ENCODE data around the gene PRPH2. TPM values are rescaled to one million over a fixed set of nuclear protein-coding genes. Genes with fewer than 3 reads are reported as not detected.
"Not testable (repeated sequence)": the region's sequence is repeated elsewhere in the genome, so short reads cannot be mapped to it uniquely, and the experiment has no call there.

Gene PRPH2
- total RNA-seq, 2 experiments from 2014 or later = not detected

DNA sequence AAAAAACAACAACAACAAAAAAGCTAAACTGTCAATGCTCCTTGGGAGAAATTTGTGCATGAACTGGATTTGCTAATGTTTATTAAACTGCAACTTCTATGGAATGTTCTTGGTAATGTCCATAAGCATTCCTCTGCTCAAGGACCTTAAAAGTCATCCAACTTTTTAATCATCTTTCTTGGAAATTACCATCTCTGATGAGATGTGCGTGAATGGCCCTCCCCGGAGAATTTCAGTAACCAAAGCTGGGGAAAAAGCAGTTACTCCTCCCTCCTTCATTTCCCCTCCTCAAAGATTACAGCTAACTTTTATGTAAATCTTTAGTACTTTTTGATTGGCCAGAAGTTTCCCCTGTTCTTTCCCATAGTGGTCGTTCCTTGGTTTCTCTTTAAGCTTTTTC is 18.3 kb upstream of the PRPH2 start:
- Mint-ChIP-seq H3K36me3 (ENCODE audit: low read depth) (peaks cover 10% of the 10 kb centered on the region), H3K4me3 (no peak overlapping the region), H3K27me3 (no peaks in the 10 kb centered on the region), H3K27ac (no peak overlapping the region), H3K4me1 (peaks cover 8% of the 10 kb centered on the region), H3K9me3 (ENCODE audit: low read depth) (peaks cover 6% of the 10 kb centered on the region)
- ATAC-seq = no peak
- intact Hi-C loops (cut with DNase I, micrococcal nuclease) = no loop called here
- no peak for DNase-seq
- ChIA-PET CTCF (interaction anchor here (0.8 to 4.1 kb wide), 4 partner anchors 14 to 160 kb away, joined by 3 to 15 read pairs (median 3); no protein-coding TSS in a partner anchor), POLR2A (no interaction called here)

DNA sequence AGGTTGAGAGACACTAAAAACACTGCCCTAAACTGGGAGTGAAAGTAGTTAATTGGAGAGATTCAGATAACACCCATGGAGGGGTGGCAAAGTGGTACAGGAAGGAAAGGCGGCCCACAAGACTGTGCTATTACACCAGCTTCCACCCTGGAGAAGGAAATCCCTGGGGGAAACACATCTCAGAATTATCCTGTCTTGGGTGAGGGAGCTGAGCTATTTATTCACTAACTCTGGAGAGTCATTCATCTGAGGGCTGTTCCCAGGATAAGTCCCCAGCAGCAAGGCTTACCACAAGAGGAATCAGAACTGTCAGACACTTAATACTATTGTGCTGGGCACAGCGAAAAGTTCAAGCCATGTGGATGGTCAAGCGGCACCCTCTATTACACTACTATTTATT is 13.6 kb upstream of the PRPH2 start:
- no peak for DNase-seq
- ChIA-PET POLR2A (no interaction called here), CTCF (interaction anchor here (1.1 kb wide), 1 partner anchor 10 kb away, joined by 7 read pairs; no protein-coding TSS in a partner anchor)
- H3K4me1 Mint-ChIP-seq = no peaks in the 10 kb centered on the region
- H3K36me3 Mint-ChIP-seq (ENCODE audit: low read depth) = no peaks in the 10 kb centered on the region
- no peak overlapping the region for H3K4me3 Mint-ChIP-seq
- intact Hi-C loops (cut with DNase I, micrococcal nuclease) = no loop called here
- no peaks in the 10 kb centered on the region for H3K9me3 Mint-ChIP-seq (ENCODE audit: low read depth)
- no peak overlapping the region for H3K27ac Mint-ChIP-seq
- ATAC-seq = no peak
- no peaks in the 10 kb centered on the region for H3K27me3 Mint-ChIP-seq

- POLR2A ChIA-PET; intact Hi-C loops (cut with DNase I, micrococcal nuclease); H3K9me3 Mint-ChIP-seq (ENCODE audit: low read depth); H3K4me1 Mint-ChIP-seq; H3K4me3 Mint-ChIP-seq; ATAC-seq; H3K27ac Mint-ChIP-seq; H3K27me3 Mint-ChIP-seq; H3K36me3 Mint-ChIP-seq (ENCODE audit: low read depth); DNase-seq: not testable (repeated sequence)
- CTCF ChIA-PET = interaction anchor here (0.6 to 1.3 kb wide), 2 partner anchors 8 to 275 kb away, joined by 3 to 4 read pairs; no protein-coding TSS in a partner anchor
Measured at GRCh38 chr6:42733867-42734481, 11.6 kb upstream of the PRPH2 start.

DNA sequence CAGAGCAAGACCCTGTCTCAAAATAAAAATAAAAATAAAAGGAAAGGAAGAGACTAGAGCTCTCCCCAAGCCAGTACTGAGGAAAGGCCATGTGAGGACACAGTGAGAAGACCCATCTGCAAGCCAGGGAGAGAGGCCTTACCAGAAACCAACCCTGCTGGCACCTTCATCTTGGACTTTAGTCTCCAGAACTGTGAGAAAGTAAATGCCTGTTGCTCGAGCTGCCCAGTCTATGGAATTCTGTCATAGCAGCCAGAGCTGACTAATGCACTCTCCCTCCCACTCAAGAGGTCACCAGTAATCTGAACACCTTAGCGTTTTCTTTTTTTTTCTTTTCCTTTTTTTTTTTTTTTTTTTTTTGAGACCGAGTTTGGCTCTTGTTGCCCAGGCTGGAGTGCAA is 7.3 kb upstream of the PRPH2 start:
- intact Hi-C loops (cut with DNase I, micrococcal nuclease) = no loop called here
- no peak overlapping the region for H3K4me3 Mint-ChIP-seq
- peaks cover 19% of the 10 kb centered on the region for H3K4me1 Mint-ChIP-seq
- H3K36me3 Mint-ChIP-seq (ENCODE audit: low read depth) = no peaks in the 10 kb centered on the region
- ATAC-seq (no peak), DNase-seq (no peak)
- CTCF ChIA-PET = interaction anchor here (0.5 to 1.8 kb wide), 6 partner anchors 17 to 150 kb away, joined by 3 to 13 read pairs (median 4); partner anchors contain the start of gene RPL7L1
- H3K27me3 Mint-ChIP-seq = no peaks in the 10 kb centered on the region
- POLR2A ChIA-PET = interaction anchor here (0.6 kb wide), 1 partner anchor 59 kb away, joined by 4 read pairs; no protein-coding TSS in a partner anchor
- H3K9me3 Mint-ChIP-seq (ENCODE audit: low read depth) = no peaks in the 10 kb centered on the region
- H3K27ac Mint-ChIP-seq = no peak overlapping the region

DNA sequence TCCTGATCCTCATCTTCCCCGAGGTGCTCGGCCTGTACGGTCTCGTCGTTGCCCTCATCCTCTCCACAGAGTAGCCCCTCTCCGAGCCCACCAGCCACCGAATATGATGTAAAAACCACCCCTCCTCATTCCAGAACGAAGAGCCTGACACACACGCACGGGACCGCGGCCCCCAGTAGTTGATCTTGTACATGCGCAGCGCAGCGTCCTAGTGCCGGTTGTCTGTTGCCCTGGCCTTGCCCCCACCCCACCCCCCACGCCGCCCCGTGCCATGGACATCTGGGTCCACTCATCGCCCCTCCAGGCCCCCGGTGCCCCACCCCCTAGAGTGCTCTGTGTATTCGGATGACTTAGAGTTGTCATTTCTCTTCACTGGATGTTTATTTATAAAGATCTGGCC is 5.2 kb upstream of the PRPH2 start:
- no peaks in the 10 kb centered on the region for H3K27me3 Mint-ChIP-seq
- intact Hi-C loops (cut with DNase I, micrococcal nuclease) = loop anchor here in 1 of 2 experiments (2.0 kb wide), 1 partner anchor 171 kb away; no protein-coding TSS in a partner anchor
- DNase-seq (no peak), ATAC-seq (no peak)
- H3K9me3 Mint-ChIP-seq (ENCODE audit: low read depth) = no peaks in the 10 kb centered on the region
- CTCF ChIA-PET = interaction anchor here (0.6 to 4.5 kb wide), 19 partner anchors 10 to 169 kb away, joined by 3 to 54 read pairs (median 6); partner anchors contain the start of gene TBCC
- H3K4me1 Mint-ChIP-seq = peaks cover 19% of the 10 kb centered on the region
- no peaks in the 10 kb centered on the region for H3K36me3 Mint-ChIP-seq (ENCODE audit: low read depth)
- POLR2A ChIA-PET = interaction anchor here (0.5 to 2.6 kb wide), 4 partner anchors 18 to 152 kb away, joined by 3 to 12 read pairs (median 4); partner anchors contain the start of genes RPL7L1 and TBCC
- H3K27ac Mint-ChIP-seq = peak overlapping the region; percentile 95
- peak overlapping the region; percentile 69 for H3K4me3 Mint-ChIP-seq

DNA sequence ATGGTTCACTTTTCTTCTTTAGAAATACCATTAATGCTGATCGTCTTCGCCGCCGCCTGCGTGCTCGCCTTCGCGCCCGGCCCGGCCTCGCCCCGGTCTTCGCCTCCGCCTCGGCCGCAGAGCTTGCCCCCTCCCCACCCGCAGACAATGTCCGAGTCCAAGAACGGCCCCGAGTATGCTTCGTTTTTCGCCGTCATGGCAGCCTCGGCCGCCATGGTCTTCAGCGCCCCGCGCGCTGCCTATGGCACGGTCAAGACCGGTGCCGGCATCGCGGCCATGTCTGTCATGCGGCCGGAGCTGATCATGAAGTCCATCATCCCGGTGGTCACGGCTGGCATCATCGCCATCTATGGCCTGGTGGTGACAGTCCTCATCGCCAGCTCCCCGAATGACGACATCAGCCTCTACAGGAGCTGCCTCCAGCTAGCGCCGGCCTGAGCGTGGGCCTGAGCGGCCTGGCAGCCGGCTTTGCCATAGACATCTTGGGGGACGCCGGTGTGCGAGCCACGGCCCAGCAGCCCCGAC is 4.8 kb upstream of the PRPH2 start:
- Mint-ChIP-seq H3K9me3 (ENCODE audit: low read depth) (no peaks in the 10 kb centered on the region), H3K4me1 (peaks cover 19% of the 10 kb centered on the region), H3K4me3 (peak overlapping the region; percentile 69), H3K27ac (peak overlapping the region; percentile 95), H3K36me3 (ENCODE audit: low read depth) (no peaks in the 10 kb centered on the region), H3K27me3 (no peaks in the 10 kb centered on the region)
- ATAC-seq (peak; percentile 2), DNase-seq (peak; percentile 21)
- intact Hi-C loops (cut with DNase I, micrococcal nuclease) = loop anchor here in 1 of 2 experiments (2.0 kb wide), 1 partner anchor 172 kb away; no protein-coding TSS in a partner anchor
- POLR2A ChIA-PET = interaction anchor here (0.5 to 2.6 kb wide), 5 partner anchors 19 to 158 kb away, joined by 3 to 12 read pairs (median 4); partner anchors contain the start of genes RPL7L1 and TBCC
- CTCF ChIA-PET = interaction anchor here (0.6 to 4.5 kb wide), 34 partner anchors 7 to 648 kb away, joined by 3 to 54 read pairs (median 5); partner anchors contain the start of genes RPL7L1 and TBCC

DNA sequence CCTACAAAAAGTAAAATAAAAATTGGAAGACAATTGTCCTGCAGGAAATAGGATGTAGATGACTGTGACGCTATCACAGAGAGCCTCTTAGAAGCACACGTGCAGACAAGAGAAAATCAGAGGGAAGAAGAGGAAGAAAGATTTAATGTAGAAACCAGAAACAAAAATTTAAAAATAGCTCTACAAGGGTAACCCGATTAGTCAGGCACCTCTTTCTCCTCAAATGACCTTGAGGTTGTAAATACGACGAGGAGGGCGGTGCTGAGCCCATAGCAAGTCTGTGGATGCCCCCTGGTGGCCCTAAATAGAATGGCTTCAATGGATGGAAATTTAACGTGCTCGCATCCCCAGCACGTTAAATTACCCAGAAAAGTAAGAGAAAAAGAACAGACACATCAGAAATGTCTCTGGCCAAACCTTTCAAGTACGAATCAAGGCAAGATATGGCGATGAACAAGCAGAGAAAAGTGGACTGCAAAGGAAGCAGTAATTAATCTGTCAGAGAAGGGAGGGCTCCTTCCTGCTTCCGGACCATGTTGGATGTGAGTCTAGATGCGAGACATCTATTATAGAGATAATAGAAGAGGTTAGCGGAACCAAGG is 4.2 kb upstream of the PRPH2 start:
- Mint-ChIP-seq H3K36me3 (ENCODE audit: low read depth) (no peaks in the 10 kb centered on the region), H3K4me3 (peak overlapping the region; percentile 69), H3K27ac (peak overlapping the region; percentile 95), H3K27me3 (no peaks in the 10 kb centered on the region), H3K4me1 (peaks cover 19% of the 10 kb centered on the region), H3K9me3 (ENCODE audit: low read depth) (no peaks in the 10 kb centered on the region)
- ATAC-seq (peak; percentile 98), DNase-seq (peak; percentile 85)
- intact Hi-C loops (cut with DNase I, micrococcal nuclease) = loop anchor here (1.0 to 2.0 kb wide), 6 partner anchors 20 to 173 kb away; partner anchors contain the start of genes TBCC (in 2 of the 2) and RPL7L1 (in 1 of the 2)
- ChIA-PET POLR2A (interaction anchor here (0.6 to 2.6 kb wide), 4 partner anchors 19 to 159 kb away, joined by 3 to 12 read pairs (median 4); partner anchors contain the start of gene TBCC), CTCF (interaction anchor here (0.6 to 4.5 kb wide), 53 partner anchors 8 to 994 kb away, joined by 3 to 54 read pairs (median 4); partner anchors contain the start of genes RPL7L1 and TBCC)

GRCh38 chr6:42726026-42726425 is 3.6 kb upstream of the PRPH2 start:
- Mint-ChIP-seq H3K9me3 (ENCODE audit: low read depth) (no peaks in the 10 kb centered on the region), H3K27me3 (no peaks in the 10 kb centered on the region), H3K4me1 (peaks cover 19% of the 10 kb centered on the region), H3K27ac (peak overlapping the region; percentile 95), H3K4me3 (peak overlapping the region; percentile 69), H3K36me3 (ENCODE audit: low read depth) (no peaks in the 10 kb centered on the region)
- no peak for ATAC-seq
- ChIA-PET CTCF (interaction anchor here (0.5 to 4.5 kb wide), 52 partner anchors 8 to 994 kb away, joined by 3 to 54 read pairs (median 4); partner anchors contain the start of genes RPL7L1 and TBCC), POLR2A (interaction anchor here (0.6 to 2.6 kb wide), 5 partner anchors 20 to 159 kb away, joined by 3 to 12 read pairs (median 5); partner anchors contain the start of gene TBCC)
- intact Hi-C loops (cut with DNase I, micrococcal nuclease) = loop anchor here (1.0 to 2.0 kb wide), 6 partner anchors 20 to 173 kb away; partner anchors contain the start of genes TBCC (in 2 of the 2) and RPL7L1 (in 1 of the 2)
- DNase-seq = no peak

DNA sequence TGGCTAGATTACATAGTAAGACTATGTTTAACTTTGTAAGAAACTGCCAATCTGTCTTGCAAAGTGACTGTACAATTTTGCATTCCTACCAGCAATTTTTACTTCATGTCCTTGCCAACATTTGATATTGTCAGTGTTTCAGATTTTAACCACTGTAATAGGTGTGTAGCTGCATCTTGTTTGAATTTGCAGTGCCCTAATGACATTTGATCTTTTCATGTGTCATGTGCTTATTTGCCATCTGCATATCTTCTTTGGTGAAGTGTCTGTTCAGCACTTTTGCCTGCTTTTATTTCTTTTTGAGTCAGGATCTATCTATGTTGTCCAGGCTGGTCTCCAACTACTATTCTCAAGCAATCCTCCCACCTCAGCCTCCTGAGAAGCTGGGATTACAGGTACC is 2.4 kb upstream of the PRPH2 start:
- Mint-ChIP-seq H3K4me3 (no peak overlapping the region), H3K36me3 (ENCODE audit: low read depth) (no peaks in the 10 kb centered on the region), H3K27me3 (no peaks in the 10 kb centered on the region), H3K27ac (no peak overlapping the region), H3K9me3 (ENCODE audit: low read depth) (no peaks in the 10 kb centered on the region), H3K4me1 (peaks cover 19% of the 10 kb centered on the region)
- ATAC-seq (no peak), DNase-seq (no peak)
- POLR2A ChIA-PET = no interaction called here
- intact Hi-C loops (cut with DNase I, micrococcal nuclease) = loop anchor here in 1 of 2 experiments (2.0 kb wide), 1 partner anchor 508 kb away; the partner anchor contains the start of gene MRPS10
- CTCF ChIA-PET = interaction anchor here (0.6 to 4.5 kb wide), 6 partner anchors 22 to 165 kb away, joined by 3 to 54 read pairs (median 5); no protein-coding TSS in a partner anchor

DNA sequence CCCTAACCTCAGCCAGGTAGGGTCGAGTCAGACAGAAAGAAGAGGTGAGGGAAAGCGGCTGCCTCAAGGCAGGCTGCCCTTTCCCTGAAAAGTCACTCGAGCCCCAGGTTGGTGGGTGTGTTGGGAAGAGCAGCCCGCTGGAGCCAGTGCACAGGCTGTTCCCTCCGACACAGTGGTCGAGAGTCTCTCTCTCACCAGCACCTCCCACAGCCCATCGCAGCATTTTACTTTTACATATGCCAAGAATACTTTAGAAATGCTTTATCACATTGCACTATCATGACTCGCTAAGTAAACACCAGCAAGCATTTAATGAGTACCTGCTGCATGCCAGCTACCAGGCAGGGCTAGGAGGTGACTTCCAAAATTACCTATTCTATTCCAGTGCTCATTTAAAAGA is 1.7 kb downstream of the PRPH2 start:
- CTCF ChIA-PET = no interaction called here
- H3K4me3 Mint-ChIP-seq = no peak overlapping the region
- POLR2A ChIA-PET = no interaction called here
- H3K27me3 Mint-ChIP-seq = no peaks in the 10 kb centered on the region
- ATAC-seq = no peak
- DNase-seq = no peak
- H3K4me1 Mint-ChIP-seq = peaks cover under 1% of the 10 kb centered on the region
- no peaks in the 10 kb centered on the region for H3K9me3 Mint-ChIP-seq (ENCODE audit: low read depth)
- H3K36me3 Mint-ChIP-seq (ENCODE audit: low read depth) = no peaks in the 10 kb centered on the region
- intact Hi-C loops (cut with DNase I, micrococcal nuclease) = no loop called here
- no peak overlapping the region for H3K27ac Mint-ChIP-seq

- H3K9me3 Mint-ChIP-seq (ENCODE audit: low read depth) = peaks cover 5% of the 10 kb centered on the region
- H3K27me3 Mint-ChIP-seq = peaks cover 2% of the 10 kb centered on the region
- no peaks in the 10 kb centered on the region for H3K36me3 Mint-ChIP-seq (ENCODE audit: low read depth)
- intact Hi-C loops (cut with DNase I, micrococcal nuclease) = no loop called here
- DNase-seq (no peak), ATAC-seq (no peak)
- H3K4me3 Mint-ChIP-seq = no peak overlapping the region
- no peak overlapping the region for H3K27ac Mint-ChIP-seq
- no peaks in the 10 kb centered on the region for H3K4me1 Mint-ChIP-seq
- ChIA-PET CTCF (no interaction called here), POLR2A (no interaction called here)
Measured at GRCh38 chr6:42715871-42716270, 6.5 kb downstream of the PRPH2 start.
